ENCODE data around the gene SPATS1. TPM values are rescaled to one million over a fixed set of nuclear protein-coding genes. Genes with fewer than 3 reads are reported as not detected.
"Not testable (repeated sequence)": the region's sequence is repeated elsewhere in the genome, so short reads cannot be mapped to it uniquely, and the experiment has no call there.

SPATS1 gene
- total RNA-seq, 2 donors from 2014 or later: not detected

DNA sequence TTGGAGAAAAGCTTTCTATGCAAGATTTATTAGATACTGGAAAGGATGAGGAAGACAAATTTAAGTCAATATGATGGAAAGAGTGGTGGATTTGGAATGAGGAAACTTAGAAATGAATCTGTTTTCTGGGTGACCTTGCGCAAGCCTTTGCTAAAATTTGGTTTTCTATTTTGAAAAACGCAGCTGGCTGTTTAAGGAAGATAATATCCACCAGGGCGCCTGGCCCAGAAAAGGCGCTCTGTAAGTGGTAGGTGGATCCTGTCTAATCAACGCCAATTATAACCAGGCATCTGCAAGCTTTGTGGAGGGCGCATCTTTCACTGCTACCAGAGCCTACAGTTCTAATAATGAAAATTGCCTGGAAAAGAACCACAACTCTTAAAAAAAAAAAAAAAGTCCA lies 398 bp upstream of the SPATS1 start:
- Histone ChIP-seq H3K9me3 (ENCODE audit: control insufficient read depth, low read length) (no peaks in the 10 kb centered on the region), H3K4me3 (ENCODE audit: low read length) (no peak overlapping the region), H3K9ac (ENCODE audit: extremely low read depth, low read length, poor library complexity, severe bottlenecking) (no peak overlapping the region), H3K27ac (ENCODE audit: low read depth, low read length) (no peak overlapping the region), H3K4me1 (ENCODE audit: control insufficient read depth, insufficient read depth, low read length) (peaks cover 3% of the 10 kb centered on the region), H3K27me3 (ENCODE audit: control insufficient read depth, insufficient read depth, low read length, poor library complexity, severe bottlenecking) (peaks cover 4% of the 10 kb centered on the region), H3K36me3 (ENCODE audit: control insufficient read depth, insufficient read depth, low read length) (no peaks in the 10 kb centered on the region)
- TF ChIP-seq, protein P1, sequence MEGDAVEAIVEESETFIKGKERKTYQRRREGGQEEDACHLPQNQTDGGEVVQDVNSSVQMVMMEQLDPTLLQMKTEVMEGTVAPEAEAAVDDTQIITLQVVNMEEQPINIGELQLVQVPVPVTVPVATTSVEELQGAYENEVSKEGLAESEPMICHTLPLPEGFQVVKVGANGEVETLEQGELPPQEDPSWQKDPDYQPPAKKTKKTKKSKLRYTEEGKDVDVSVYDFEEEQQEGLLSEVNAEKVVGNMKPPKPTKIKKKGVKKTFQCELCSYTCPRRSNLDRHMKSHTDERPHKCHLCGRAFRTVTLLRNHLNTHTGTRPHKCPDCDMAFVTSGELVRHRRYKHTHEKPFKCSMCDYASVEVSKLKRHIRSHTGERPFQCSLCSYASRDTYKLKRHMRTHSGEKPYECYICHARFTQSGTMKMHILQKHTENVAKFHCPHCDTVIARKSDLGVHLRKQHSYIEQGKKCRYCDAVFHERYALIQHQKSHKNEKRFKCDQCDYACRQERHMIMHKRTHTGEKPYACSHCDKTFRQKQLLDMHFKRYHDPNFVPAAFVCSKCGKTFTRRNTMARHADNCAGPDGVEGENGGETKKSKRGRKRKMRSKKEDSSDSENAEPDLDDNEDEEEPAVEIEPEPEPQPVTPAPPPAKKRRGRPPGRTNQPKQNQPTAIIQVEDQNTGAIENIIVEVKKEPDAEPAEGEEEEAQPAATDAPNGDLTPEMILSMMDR (conservative IDR thresholded peaks at IDR 0.05): no peak
- H3K36me3 Mint-ChIP-seq (ENCODE audit: low read depth): no peaks in the 10 kb centered on the region
- H3K27me3 Mint-ChIP-seq (ENCODE audit: insufficient read depth): peaks cover 30% of the 10 kb centered on the region
- H3K9me3 Mint-ChIP-seq: no peaks in the 10 kb centered on the region
- no peak overlapping the region for H3K27ac Mint-ChIP-seq
- peak overlapping the region; percentile 34 for H3K4me3 Mint-ChIP-seq
- WGBS, 2 experiments (ENCODE audit: insufficient coverage in 1 of 2, insufficient read length in 1 of 2): 96% methylated on average over 4 to 6 of the region's 6 CpGs
- peaks cover 2% of the 10 kb centered on the region for H3K4me1 Mint-ChIP-seq
- no peak for DNase-seq

DNA sequence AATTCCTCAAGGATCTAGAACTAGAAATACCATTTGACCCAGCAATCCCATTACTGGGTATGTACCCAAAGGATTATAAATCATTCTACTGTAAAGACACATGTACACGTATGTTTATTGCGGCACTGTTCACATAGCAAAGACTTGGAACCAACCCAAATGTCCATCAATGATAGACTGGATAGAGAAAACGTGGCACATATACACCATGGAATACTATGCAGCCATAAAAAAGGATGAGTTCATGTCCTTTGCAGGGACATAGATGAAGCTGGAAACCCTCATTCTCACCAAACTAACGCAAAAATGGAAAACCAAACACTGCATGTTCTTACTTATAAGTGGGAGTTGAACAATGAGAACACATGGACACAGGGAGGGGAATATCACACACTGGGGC lies 4.4 kb downstream of the SPATS1 start:
- not testable (repeated sequence) for H3K27ac ChIP-seq (ENCODE audit: low read depth, low read length); H3K9me3 ChIP-seq (ENCODE audit: control insufficient read depth, low read length)
- 87 to 100% methylated on average over 2 to 4 of the region's 4 CpGs for WGBS, 2 experiments (ENCODE audit: insufficient coverage in 1 of 2, insufficient read length in 1 of 2)

DNA sequence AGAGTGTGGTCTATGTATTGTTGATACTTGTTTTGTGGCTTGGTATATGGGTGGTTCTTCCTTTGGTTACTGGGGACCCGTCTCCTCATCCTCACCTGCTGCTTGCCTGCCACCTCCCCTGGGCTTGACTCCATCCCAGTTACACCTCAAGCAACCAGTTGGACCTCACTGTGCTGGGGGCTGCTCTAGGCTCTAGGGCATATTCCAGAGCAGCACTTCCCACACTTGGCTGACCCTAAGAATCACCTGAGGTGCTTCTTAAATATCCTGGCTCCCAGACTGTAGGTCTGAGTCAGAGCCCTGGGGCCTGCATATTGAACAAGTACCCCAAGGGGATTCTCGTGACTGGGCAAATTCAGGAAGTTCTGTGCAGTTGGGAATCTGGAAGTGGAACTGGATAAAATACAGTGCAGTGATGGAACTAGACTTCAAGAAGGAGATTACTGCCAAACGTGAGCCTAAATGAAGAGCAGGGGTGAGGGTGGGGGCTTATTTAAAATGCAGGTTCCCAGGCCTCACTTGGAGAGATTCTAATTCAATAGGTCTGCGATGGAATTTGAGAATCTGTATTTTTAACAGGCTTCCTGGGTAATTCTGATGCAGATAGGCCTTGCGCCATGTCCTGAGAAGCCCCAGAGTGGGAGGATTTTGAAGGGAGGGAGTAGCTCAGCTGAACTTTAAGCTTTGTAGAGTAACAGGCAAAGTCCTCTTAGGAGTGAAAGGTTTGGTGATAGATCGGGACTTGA lies 7.6 kb downstream of the SPATS1 start:
- no peak for DNase-seq
- H3K27me3 Mint-ChIP-seq (ENCODE audit: insufficient read depth): no peaks in the 10 kb centered on the region
- H3K4me3 ChIP-seq (ENCODE audit: low read length): no peak overlapping the region
- H3K27ac ChIP-seq (ENCODE audit: low read depth, low read length): no peak overlapping the region
- no peak overlapping the region for H3K9ac ChIP-seq (ENCODE audit: extremely low read depth, low read length, poor library complexity, severe bottlenecking)
- H3K9me3 Mint-ChIP-seq: no peaks in the 10 kb centered on the region
- H3K36me3 ChIP-seq (ENCODE audit: control insufficient read depth, insufficient read depth, low read length): no peaks in the 10 kb centered on the region
- TF ChIP-seq, protein P1 (conservative IDR thresholded peaks at IDR 0.05): no peak
- H3K27me3 ChIP-seq (ENCODE audit: control insufficient read depth, insufficient read depth, low read length, poor library complexity, severe bottlenecking): no peaks in the 10 kb centered on the region
- H3K9me3 ChIP-seq (ENCODE audit: control insufficient read depth, low read length): no peaks in the 10 kb centered on the region
- H3K27ac Mint-ChIP-seq: no peak overlapping the region
- H3K4me3 Mint-ChIP-seq: no peak overlapping the region
- no peaks in the 10 kb centered on the region for H3K36me3 Mint-ChIP-seq (ENCODE audit: low read depth)
- WGBS, 2 experiments (ENCODE audit: insufficient coverage in 1 of 2, insufficient read length in 1 of 2): 78 to 87% methylated on average over 5 to 6 of the region's 6 CpGs
- no peaks in the 10 kb centered on the region for H3K4me1 ChIP-seq (ENCODE audit: control insufficient read depth, insufficient read depth, low read length)
- H3K4me1 Mint-ChIP-seq: peaks cover 6% of the 10 kb centered on the region

More for the DNA sequence above, 4.4 kb downstream of the SPATS1 start:
- H3K27me3 Mint-ChIP-seq (ENCODE audit: insufficient read depth): peaks cover 24% of the 10 kb centered on the region
- H3K9ac ChIP-seq (ENCODE audit: extremely low read depth, low read length, poor library complexity, severe bottlenecking); H3K9me3 Mint-ChIP-seq; H3K4me1 ChIP-seq (ENCODE audit: control insufficient read depth, insufficient read depth, low read length); H3K27me3 ChIP-seq (ENCODE audit: control insufficient read depth, insufficient read depth, low read length, poor library complexity, severe bottlenecking); H3K36me3 Mint-ChIP-seq (ENCODE audit: low read depth); H3K27ac Mint-ChIP-seq; H3K4me1 Mint-ChIP-seq; H3K4me3 Mint-ChIP-seq; H3K36me3 ChIP-seq (ENCODE audit: control insufficient read depth, insufficient read depth, low read length); H3K4me3 ChIP-seq (ENCODE audit: low read length); DNase-seq: not testable (repeated sequence)

DNA sequence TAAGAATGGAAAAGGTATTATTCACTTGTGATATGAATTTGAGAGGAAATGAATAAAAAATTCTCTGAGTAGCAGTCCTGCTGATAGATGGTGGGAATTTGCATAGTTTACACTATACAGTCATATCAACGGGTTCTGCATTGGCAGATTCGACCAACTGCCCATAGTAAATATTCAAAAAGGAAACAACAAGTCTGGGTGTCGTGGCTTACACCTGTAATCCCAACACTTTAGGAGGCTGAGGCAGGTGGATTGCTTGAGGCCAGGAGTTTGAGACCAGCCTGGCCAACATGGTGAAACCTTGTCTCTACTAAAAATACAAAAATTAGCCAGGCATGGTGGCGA lies 8.2 kb downstream of the SPATS1 start:
- H3K4me1 Mint-ChIP-seq; H3K27ac Mint-ChIP-seq; DNase-seq; H3K9me3 Mint-ChIP-seq; H3K4me3 Mint-ChIP-seq; H3K4me1 ChIP-seq (ENCODE audit: control insufficient read depth, insufficient read depth, low read length); H3K27me3 Mint-ChIP-seq (ENCODE audit: insufficient read depth); H3K27me3 ChIP-seq (ENCODE audit: control insufficient read depth, insufficient read depth, low read length, poor library complexity, severe bottlenecking); H3K27ac ChIP-seq (ENCODE audit: low read depth, low read length); H3K9me3 ChIP-seq (ENCODE audit: control insufficient read depth, low read length); H3K36me3 Mint-ChIP-seq (ENCODE audit: low read depth); H3K4me3 ChIP-seq (ENCODE audit: low read length); H3K36me3 ChIP-seq (ENCODE audit: control insufficient read depth, insufficient read depth, low read length); H3K9ac ChIP-seq (ENCODE audit: extremely low read depth, low read length, poor library complexity, severe bottlenecking): not testable (repeated sequence)
- 86 to 95% methylated on average over 4 of the region's 4 CpGs for WGBS, 2 experiments (ENCODE audit: insufficient coverage in 1 of 2, insufficient read length in 1 of 2)
